GM12891 (cell line): ENCODE data around the gene GOLGA2.

ENCODE experiments used
- POLR2A ChIP-seq: IDR thresholded peaks from 2 replicates; pipeline ENCODE4 v1.6.1; 2011; ENCODE audit warnings: low read depth, low read length, control low read depth
- POLR2AphosphoS5 ChIP-seq: IDR thresholded peaks from 2 replicates; pipeline ENCODE4 v1.6.1; 2011; ENCODE audit warnings: low read depth, low read length, control low read depth

DNA sequence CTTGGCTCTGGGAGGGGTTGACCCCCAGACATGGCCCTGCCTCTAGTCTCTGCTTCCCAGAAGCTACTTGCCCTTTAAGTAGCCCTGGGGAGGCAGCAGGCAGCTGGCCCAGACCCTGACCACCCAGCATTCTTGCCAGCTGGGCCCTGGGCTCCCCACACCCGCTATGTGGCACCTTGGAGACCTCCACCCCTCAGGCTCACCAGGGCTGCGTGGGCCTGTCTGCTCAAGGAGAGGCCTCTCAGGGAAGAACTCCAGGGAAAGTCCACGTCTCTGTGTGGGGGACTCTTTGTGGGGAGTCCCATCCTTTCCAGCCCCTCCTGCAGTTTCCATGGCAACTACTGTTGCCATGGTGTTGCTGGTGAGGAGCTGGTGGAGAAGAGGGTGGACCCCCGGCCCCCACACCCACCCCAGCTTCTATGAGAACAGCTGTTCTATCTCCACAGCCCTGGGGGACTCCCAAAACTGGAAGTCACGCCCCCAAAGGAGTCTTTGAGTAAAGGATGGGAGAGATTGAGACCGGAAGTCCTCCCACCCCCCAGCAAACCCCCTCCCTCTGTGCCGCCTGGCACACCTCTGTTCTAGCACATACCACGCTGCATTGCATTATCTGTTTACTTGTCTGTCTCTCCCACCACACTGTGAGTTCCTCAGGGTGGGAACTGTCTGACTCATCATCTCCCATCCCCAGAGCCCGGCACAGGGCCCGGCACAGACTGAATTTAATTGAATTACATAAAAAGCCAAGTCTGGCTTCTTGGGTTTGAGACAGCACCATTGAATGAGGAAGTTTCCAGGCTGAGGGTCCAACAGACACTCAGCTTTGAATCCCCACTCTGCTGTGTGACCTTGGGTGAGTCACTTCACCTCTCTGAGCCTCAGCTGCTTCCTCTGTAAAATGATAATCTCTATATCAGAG lies 60.1 kb downstream of the GOLGA2 start:
- TF ChIP-seq POLR2A (no peak), POLR2AphosphoS5 (no peak)
